ENCODE measurements around the gene C18orf54.

The C18orf54 gene

DNA sequence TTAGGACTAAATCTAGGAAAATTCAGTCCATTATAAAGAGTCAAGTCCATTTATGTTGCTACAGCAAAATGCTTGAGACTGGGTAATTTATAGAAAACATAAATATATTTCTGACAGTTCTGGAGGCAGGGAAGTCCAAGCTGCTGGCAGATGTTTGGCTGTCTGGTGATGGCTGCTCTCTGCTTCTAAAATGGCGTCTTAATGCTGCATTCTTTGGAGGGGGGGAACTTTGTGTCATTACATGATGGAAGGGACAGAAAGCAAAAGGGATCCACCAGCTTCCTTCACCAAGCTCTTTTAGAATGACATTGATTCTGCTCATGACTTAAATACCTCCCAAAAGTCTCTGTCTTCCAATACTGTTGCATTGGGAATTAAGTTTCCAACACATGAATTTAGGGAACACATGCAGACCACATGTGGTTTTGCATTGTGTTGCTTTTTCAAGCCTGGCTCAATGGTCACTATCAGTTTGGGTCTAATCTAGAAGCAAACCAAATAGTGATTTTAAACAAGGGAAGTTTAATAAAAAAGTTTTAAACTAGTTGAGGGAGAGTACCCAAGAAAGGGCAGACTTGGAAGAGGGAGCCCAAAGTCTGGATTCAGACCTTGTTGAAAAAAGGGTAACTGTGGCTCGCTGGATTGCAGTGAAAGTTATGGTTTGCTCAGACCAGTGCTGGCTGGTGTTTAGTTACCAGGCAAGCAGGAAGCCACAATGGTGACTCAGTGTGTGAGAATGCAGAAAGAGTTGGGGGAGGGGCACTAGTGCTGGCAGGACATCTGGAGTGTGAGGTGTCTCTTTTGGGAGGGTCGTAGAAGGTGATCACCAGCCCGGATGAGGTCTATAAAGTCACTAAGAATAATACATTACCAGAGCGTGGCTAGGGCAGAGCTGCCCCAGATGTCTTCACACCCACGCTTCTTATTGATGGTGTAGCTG, 30.8 kb downstream of the C18orf54 start:
- no peaks in the 10 kb centered on the region for H3K36me3 ChIP-seq (ENCODE audit: insufficient read depth, low read depth, low read length)
- no peak overlapping the region; the same call in 1 of the 2 replicates for H3K4me3 ChIP-seq (ENCODE audit: low read length)
- H3K4me1 ChIP-seq (ENCODE audit: insufficient read depth, low read length): peaks cover 22% of the 10 kb centered on the region
- peak overlapping the region; percentile 4 for H3K27ac ChIP-seq (ENCODE audit: low read length)
- H3K27me3 ChIP-seq (ENCODE audit: insufficient read depth, low read length): no peaks in the 10 kb centered on the region
- H3K9me3 ChIP-seq (ENCODE audit: insufficient read depth, low read depth, low read length): no peaks in the 10 kb centered on the region
- H3K9ac ChIP-seq (ENCODE audit: low read depth, low read length): no peak overlapping the region; the same call in 1 of the 2 replicates

DNA sequence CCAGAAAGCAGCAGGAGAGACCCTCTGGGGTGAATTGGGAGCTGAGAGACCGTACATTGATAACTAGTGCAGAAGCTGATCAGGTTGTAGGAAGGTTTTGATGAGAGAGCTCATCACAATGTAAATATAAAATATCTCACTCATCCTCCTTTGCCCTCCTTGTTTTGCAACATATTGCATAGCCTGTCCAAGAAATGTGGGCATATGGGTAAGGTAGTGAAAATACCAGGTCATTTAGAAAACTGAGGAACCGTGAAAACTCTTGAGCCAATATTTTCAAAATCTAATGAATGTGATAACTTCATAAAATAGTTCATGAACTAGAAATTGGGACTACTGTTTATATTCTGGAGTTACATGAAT, 31.4 kb downstream of the C18orf54 start:
- Histone ChIP-seq H3K4me1 (ENCODE audit: insufficient read depth, low read length) (peaks cover 20% of the 10 kb centered on the region), H3K9me3 (ENCODE audit: insufficient read depth, low read depth, low read length) (no peaks in the 10 kb centered on the region), H3K4me3 (ENCODE audit: low read length) (no peak overlapping the region), H3K27me3 (ENCODE audit: insufficient read depth, low read length) (no peaks in the 10 kb centered on the region), H3K27ac (ENCODE audit: low read length) (no peak overlapping the region), H3K9ac (ENCODE audit: low read depth, low read length) (no peak overlapping the region), H3K36me3 (ENCODE audit: insufficient read depth, low read depth, low read length) (no peaks in the 10 kb centered on the region)

GRCh38 chr18:54390838-54391237, 33.1 kb downstream of the C18orf54 start:
- Histone ChIP-seq H3K27me3 (ENCODE audit: insufficient read depth, low read length) (no peaks in the 10 kb centered on the region), H3K27ac (ENCODE audit: low read length) (no peak overlapping the region)

GRCh38 chr18:54392543-54393023, 34.9 kb downstream of the C18orf54 start:
- peaks cover 11% of the 10 kb centered on the region for H3K4me1 ChIP-seq (ENCODE audit: insufficient read depth, low read length)
- no peaks in the 10 kb centered on the region for H3K9me3 ChIP-seq (ENCODE audit: insufficient read depth, low read depth, low read length)
- no peaks in the 10 kb centered on the region for H3K27me3 ChIP-seq (ENCODE audit: insufficient read depth, low read length)
- no peak overlapping the region for H3K27ac ChIP-seq (ENCODE audit: low read length)
- no peak overlapping the region for H3K4me3 ChIP-seq (ENCODE audit: low read length)
- H3K36me3 ChIP-seq (ENCODE audit: insufficient read depth, low read depth, low read length): no peaks in the 10 kb centered on the region
- no peak overlapping the region for H3K9ac ChIP-seq (ENCODE audit: low read depth, low read length)

More at GRCh38 chr18:54390838-54391237, 33.1 kb downstream of the C18orf54 start:
- Histone ChIP-seq H3K4me1 (ENCODE audit: insufficient read depth, low read length) (peaks cover 15% of the 10 kb centered on the region), H3K9me3 (ENCODE audit: insufficient read depth, low read depth, low read length) (no peaks in the 10 kb centered on the region), H3K9ac (ENCODE audit: low read depth, low read length) (no peak overlapping the region), H3K4me3 (ENCODE audit: low read length) (no peak overlapping the region), H3K36me3 (ENCODE audit: insufficient read depth, low read depth, low read length) (no peaks in the 10 kb centered on the region)

GRCh38 chr18:54393648-54394294, 36.1 kb downstream of the C18orf54 start:
- H3K27ac ChIP-seq (ENCODE audit: low read length): no peak overlapping the region
- no peaks in the 10 kb centered on the region for H3K9me3 ChIP-seq (ENCODE audit: insufficient read depth, low read depth, low read length)
- H3K36me3 ChIP-seq (ENCODE audit: insufficient read depth, low read depth, low read length): no peaks in the 10 kb centered on the region
- H3K27me3 ChIP-seq (ENCODE audit: insufficient read depth, low read length): no peaks in the 10 kb centered on the region
- H3K9ac ChIP-seq (ENCODE audit: low read depth, low read length): no peak overlapping the region
- H3K4me1 ChIP-seq (ENCODE audit: insufficient read depth, low read length): 0 out of 2 replicates have a peak, but pooled peaks cover 3% of the 10 kb centered on the region
- H3K4me3 ChIP-seq (ENCODE audit: low read length): no peak overlapping the region

DNA sequence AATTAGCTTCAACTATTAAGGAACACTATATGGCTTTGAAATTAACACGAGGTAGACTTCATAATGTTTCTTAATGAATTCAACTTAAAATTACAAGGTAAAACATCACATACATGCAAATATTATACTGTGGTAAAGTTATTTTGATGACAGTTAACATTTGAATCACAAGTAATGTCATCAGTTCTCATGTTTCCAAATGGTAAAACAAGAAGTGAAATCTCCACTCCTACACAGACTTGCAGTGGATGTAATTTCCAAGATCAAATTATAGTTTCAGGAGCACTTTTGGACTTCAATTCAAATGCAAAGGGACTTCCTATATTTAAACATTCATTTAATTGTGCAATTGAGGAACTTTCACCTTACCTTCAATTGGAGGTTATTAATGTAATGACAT, 39.1 kb downstream of the C18orf54 start:
- no peaks in the 10 kb centered on the region for H3K9me3 ChIP-seq (ENCODE audit: insufficient read depth, low read depth, low read length)
- H3K4me3 ChIP-seq (ENCODE audit: low read length): no peak overlapping the region
- no peaks in the 10 kb centered on the region for H3K27me3 ChIP-seq (ENCODE audit: insufficient read depth, low read length)
- H3K27ac ChIP-seq (ENCODE audit: low read length): no peak overlapping the region
- H3K4me1 ChIP-seq (ENCODE audit: insufficient read depth, low read length): no peaks in the 10 kb centered on the region
- no peaks in the 10 kb centered on the region for H3K36me3 ChIP-seq (ENCODE audit: insufficient read depth, low read depth, low read length)
- H3K9ac ChIP-seq (ENCODE audit: low read depth, low read length): no peak overlapping the region

DNA sequence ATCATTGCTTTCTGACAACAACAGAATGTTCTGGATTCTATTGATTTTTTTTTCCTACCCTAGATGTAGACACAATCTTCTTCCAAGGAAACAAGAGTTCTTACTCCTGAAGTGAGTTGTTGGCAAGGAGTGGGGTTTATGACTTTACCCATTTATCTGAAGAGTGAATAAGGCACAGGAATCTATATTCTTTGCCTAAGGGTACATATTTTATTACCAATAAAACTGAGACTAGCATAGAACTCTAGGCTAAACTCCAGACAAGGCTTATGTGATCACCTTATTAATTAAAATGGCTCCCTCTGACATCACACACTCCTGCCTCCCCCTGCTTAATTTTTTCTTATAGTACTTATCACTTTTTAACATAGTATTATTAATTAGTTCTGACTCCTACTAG, 47.6 kb downstream of the C18orf54 start:
- no peak overlapping the region for H3K4me3 ChIP-seq (ENCODE audit: low read length)
- no peaks in the 10 kb centered on the region for H3K27me3 ChIP-seq (ENCODE audit: insufficient read depth, low read length)
- no peak overlapping the region for H3K27ac ChIP-seq (ENCODE audit: low read length)
- no peaks in the 10 kb centered on the region for H3K9me3 ChIP-seq (ENCODE audit: insufficient read depth, low read depth, low read length)
- H3K4me1 ChIP-seq (ENCODE audit: insufficient read depth, low read length): no peaks in the 10 kb centered on the region
- H3K9ac ChIP-seq (ENCODE audit: low read depth, low read length): no peak overlapping the region
- H3K36me3 ChIP-seq (ENCODE audit: insufficient read depth, low read depth, low read length): no peaks in the 10 kb centered on the region

- no peaks in the 10 kb centered on the region for H3K4me1 ChIP-seq (ENCODE audit: insufficient read depth, low read length)
- H3K9ac ChIP-seq (ENCODE audit: low read depth, low read length): no peak overlapping the region
- no peaks in the 10 kb centered on the region for H3K36me3 ChIP-seq (ENCODE audit: insufficient read depth, low read depth, low read length)
- H3K4me3 ChIP-seq (ENCODE audit: low read length): no peak overlapping the region
- H3K9me3 ChIP-seq (ENCODE audit: insufficient read depth, low read depth, low read length): no peaks in the 10 kb centered on the region
- H3K27ac ChIP-seq (ENCODE audit: low read length): no peak overlapping the region
- H3K27me3 ChIP-seq (ENCODE audit: insufficient read depth, low read length): no peaks in the 10 kb centered on the region
Measured at GRCh38 chr18:54411781-54412180, 54.1 kb downstream of the C18orf54 start.

GRCh38 chr18:54415086-54415485, 57.4 kb downstream of the C18orf54 start:
- no peaks in the 10 kb centered on the region for H3K27me3 ChIP-seq (ENCODE audit: insufficient read depth, low read length)
- H3K9me3 ChIP-seq (ENCODE audit: insufficient read depth, low read depth, low read length): no peaks in the 10 kb centered on the region
- H3K36me3 ChIP-seq (ENCODE audit: insufficient read depth, low read depth, low read length): no peaks in the 10 kb centered on the region
- no peaks in the 10 kb centered on the region for H3K4me1 ChIP-seq (ENCODE audit: insufficient read depth, low read length)
- H3K4me3 ChIP-seq (ENCODE audit: low read length): no peak overlapping the region
- H3K27ac ChIP-seq (ENCODE audit: low read length): no peak overlapping the region
- H3K9ac ChIP-seq (ENCODE audit: low read depth, low read length): no peak overlapping the region

DNA sequence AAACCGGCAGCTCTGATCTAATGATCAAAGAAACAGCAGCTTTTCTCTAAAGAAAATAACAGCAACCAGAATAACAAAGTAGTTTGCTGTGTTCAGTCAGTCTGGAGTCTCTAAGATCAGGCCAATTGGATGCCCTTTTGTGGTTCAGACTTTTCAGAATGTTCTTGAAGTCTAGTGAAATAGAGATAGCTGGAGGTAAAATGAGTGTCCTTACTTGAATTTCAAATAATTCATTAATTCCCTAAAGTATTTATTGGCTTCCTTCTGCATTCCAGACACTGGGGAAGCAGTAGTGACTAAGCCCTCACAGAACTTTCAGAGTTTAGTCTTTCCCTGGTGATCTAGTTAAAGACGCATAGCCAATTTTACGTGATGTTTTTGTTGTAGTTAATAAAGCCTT, 58.7 kb downstream of the C18orf54 start:
- no peaks in the 10 kb centered on the region for H3K9me3 ChIP-seq (ENCODE audit: insufficient read depth, low read depth, low read length)
- no peaks in the 10 kb centered on the region for H3K36me3 ChIP-seq (ENCODE audit: insufficient read depth, low read depth, low read length)
- H3K9ac ChIP-seq (ENCODE audit: low read depth, low read length): no peak overlapping the region
- no peaks in the 10 kb centered on the region for H3K4me1 ChIP-seq (ENCODE audit: insufficient read depth, low read length)
- no peaks in the 10 kb centered on the region for H3K27me3 ChIP-seq (ENCODE audit: insufficient read depth, low read length)
- H3K27ac ChIP-seq (ENCODE audit: low read length): no peak overlapping the region
- no peak overlapping the region for H3K4me3 ChIP-seq (ENCODE audit: low read length)

DNA sequence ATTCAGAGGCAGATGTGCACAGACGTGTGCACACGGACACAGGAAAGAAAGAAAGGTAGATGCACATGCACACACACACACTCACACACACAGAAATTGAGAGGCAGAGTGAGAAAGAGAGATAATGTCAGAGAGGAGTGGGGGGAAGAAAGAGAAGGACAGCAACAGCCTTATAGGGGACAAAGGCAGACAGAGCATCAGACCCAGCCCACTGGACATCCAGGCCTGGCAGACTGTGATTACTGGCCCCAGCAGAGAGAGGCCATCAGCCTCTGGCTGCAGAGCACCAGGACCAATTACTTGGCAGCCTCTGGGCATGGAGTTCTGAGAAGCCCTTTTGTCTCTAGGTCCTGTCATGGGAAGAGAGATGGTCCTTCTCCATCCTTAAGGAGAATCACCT, 66.1 kb downstream of the C18orf54 start:
- H3K27ac ChIP-seq (ENCODE audit: low read length): no peak overlapping the region
- no peaks in the 10 kb centered on the region for H3K9me3 ChIP-seq (ENCODE audit: insufficient read depth, low read depth, low read length)
- no peaks in the 10 kb centered on the region for H3K4me1 ChIP-seq (ENCODE audit: insufficient read depth, low read length)
- H3K4me3 ChIP-seq (ENCODE audit: low read length): no peak overlapping the region
- H3K27me3 ChIP-seq (ENCODE audit: insufficient read depth, low read length): no peaks in the 10 kb centered on the region
- no peaks in the 10 kb centered on the region for H3K36me3 ChIP-seq (ENCODE audit: insufficient read depth, low read depth, low read length)
- no peak overlapping the region for H3K9ac ChIP-seq (ENCODE audit: low read depth, low read length)
